Measurements from ENCODE around the gene RBM17.

Gene RBM17

DNA sequence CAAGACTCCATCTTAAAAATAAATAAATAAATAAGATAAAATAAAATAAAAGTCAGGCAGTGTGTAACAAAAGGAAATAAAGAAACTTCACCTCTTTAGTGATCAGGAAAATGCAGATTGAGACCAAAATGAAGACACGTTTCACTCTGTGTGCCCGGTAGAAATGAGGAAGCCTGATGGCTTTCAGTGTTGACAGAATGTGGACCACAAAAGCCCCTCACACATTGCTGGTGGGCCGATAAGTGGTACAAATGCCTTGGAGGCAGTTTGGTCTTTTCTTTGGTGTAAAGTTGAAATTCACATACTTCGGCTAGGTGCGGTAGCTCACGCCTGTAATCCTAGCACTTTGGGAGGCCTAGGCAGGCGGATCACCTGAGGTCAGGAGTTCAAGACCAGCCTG lies 69.4 kb downstream of the RBM17 start:
- TF ChIP-seq, protein P1, sequence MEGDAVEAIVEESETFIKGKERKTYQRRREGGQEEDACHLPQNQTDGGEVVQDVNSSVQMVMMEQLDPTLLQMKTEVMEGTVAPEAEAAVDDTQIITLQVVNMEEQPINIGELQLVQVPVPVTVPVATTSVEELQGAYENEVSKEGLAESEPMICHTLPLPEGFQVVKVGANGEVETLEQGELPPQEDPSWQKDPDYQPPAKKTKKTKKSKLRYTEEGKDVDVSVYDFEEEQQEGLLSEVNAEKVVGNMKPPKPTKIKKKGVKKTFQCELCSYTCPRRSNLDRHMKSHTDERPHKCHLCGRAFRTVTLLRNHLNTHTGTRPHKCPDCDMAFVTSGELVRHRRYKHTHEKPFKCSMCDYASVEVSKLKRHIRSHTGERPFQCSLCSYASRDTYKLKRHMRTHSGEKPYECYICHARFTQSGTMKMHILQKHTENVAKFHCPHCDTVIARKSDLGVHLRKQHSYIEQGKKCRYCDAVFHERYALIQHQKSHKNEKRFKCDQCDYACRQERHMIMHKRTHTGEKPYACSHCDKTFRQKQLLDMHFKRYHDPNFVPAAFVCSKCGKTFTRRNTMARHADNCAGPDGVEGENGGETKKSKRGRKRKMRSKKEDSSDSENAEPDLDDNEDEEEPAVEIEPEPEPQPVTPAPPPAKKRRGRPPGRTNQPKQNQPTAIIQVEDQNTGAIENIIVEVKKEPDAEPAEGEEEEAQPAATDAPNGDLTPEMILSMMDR (IDR thresholded peaks at IDR 0.05; ENCODE audit: poor library complexity, severe bottlenecking): no peak
- H3K27ac ChIP-seq (ENCODE audit: poor library complexity, severe bottlenecking): peak overlapping the region; percentile 84
- no peaks in the 10 kb centered on the region for H3K36me3 ChIP-seq (ENCODE audit: low read depth)
- peaks cover 3% of the 10 kb centered on the region for H3K4me1 ChIP-seq (ENCODE audit: insufficient read depth, poor library complexity, severe bottlenecking)
- ATAC-seq (ENCODE audit: low read depth) (no peak), DNase-seq (ENCODE audit: low spot score) (no peak)
- H3K9me3 ChIP-seq (ENCODE audit: severe bottlenecking): no peaks in the 10 kb centered on the region
- H3K4me3 ChIP-seq (ENCODE audit: severe bottlenecking): no peak overlapping the region
- no peaks in the 10 kb centered on the region for H3K27me3 ChIP-seq (ENCODE audit: insufficient read depth, poor library complexity, severe bottlenecking)

DNA sequence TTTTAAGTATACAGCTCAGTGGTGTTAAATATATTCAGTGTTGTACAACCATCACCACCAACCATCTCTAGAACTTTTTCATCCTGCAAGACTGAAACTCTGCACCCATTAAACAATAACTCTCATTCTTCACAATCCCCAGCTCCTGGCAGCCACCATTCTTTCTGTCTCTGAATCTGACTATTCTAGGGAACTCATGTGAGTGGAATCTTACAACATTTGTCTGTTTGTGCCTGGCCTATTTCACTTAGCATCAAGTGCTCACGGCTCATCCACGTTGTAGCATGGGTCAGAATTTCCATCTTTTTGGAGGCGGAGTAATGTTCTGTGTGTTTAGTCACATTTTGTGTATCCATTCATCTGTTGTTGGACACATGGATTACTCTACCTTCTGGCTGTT lies 73.1 kb downstream of the RBM17 start:
- TF ChIP-seq, protein P1 (IDR thresholded peaks at IDR 0.05; ENCODE audit: poor library complexity, severe bottlenecking): no peak
- H3K9me3 ChIP-seq (ENCODE audit: severe bottlenecking): no peaks in the 10 kb centered on the region
- H3K36me3 ChIP-seq (ENCODE audit: low read depth): peaks cover 12% of the 10 kb centered on the region
- no peaks in the 10 kb centered on the region for H3K27me3 ChIP-seq (ENCODE audit: insufficient read depth, poor library complexity, severe bottlenecking)
- no peak for ATAC-seq (ENCODE audit: low read depth)
- H3K4me1 ChIP-seq (ENCODE audit: insufficient read depth, poor library complexity, severe bottlenecking): peaks cover 3% of the 10 kb centered on the region
- no peak overlapping the region for H3K27ac ChIP-seq (ENCODE audit: poor library complexity, severe bottlenecking)
- no peak overlapping the region for H3K4me3 ChIP-seq (ENCODE audit: severe bottlenecking)
- no peak for DNase-seq (ENCODE audit: low spot score)

DNA sequence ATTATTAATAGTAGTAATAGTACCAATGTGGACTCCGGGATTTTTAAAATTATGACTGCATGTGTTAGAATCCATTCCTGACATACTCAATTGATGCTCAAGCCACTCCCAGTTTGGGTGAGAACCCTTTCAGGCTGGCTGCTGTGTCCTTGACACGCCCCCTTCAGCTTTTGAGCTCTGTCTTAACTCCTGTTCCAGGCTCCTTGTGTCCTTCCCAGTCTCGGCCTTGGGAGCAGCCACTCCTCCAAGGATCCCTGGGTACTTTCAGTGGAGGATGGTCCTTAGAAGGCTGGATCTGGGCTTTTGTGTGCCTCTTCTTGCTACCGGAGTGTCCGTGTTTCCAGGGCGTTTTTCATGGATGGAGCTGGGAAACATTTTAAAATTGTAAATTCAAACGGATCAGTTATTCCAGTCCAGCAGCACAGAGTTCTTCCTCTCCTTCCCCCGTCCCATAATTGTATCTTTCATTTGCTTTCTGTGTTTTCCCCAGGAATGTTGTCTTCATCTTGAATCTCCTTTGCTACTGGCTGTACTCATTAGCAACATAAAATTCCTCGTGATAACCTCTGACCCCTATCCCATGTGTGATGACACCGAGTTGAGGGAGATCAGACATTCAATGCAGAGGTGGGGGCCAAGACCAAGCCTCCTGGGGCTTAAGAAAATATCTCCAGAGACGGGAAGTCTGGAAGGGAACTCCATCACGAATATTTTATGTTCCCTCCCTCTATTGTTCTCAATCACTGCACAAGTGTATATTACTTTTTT lies 73.9 kb downstream of the RBM17 start:
- Histone ChIP-seq H3K9me3 (ENCODE audit: severe bottlenecking) (no peaks in the 10 kb centered on the region), H3K36me3 (ENCODE audit: low read depth) (peaks cover 20% of the 10 kb centered on the region), H3K27me3 (ENCODE audit: insufficient read depth, poor library complexity, severe bottlenecking) (no peaks in the 10 kb centered on the region), H3K27ac (ENCODE audit: poor library complexity, severe bottlenecking) (no peak overlapping the region), H3K4me3 (ENCODE audit: severe bottlenecking) (peak overlapping the region; percentile 56), H3K4me1 (ENCODE audit: insufficient read depth, poor library complexity, severe bottlenecking) (no peaks in the 10 kb centered on the region)
- ATAC-seq (ENCODE audit: low read depth) (no peak), DNase-seq (ENCODE audit: low spot score) (no peak)
- TF ChIP-seq, protein P1 (IDR thresholded peaks at IDR 0.05; ENCODE audit: poor library complexity, severe bottlenecking): no peak

DNA sequence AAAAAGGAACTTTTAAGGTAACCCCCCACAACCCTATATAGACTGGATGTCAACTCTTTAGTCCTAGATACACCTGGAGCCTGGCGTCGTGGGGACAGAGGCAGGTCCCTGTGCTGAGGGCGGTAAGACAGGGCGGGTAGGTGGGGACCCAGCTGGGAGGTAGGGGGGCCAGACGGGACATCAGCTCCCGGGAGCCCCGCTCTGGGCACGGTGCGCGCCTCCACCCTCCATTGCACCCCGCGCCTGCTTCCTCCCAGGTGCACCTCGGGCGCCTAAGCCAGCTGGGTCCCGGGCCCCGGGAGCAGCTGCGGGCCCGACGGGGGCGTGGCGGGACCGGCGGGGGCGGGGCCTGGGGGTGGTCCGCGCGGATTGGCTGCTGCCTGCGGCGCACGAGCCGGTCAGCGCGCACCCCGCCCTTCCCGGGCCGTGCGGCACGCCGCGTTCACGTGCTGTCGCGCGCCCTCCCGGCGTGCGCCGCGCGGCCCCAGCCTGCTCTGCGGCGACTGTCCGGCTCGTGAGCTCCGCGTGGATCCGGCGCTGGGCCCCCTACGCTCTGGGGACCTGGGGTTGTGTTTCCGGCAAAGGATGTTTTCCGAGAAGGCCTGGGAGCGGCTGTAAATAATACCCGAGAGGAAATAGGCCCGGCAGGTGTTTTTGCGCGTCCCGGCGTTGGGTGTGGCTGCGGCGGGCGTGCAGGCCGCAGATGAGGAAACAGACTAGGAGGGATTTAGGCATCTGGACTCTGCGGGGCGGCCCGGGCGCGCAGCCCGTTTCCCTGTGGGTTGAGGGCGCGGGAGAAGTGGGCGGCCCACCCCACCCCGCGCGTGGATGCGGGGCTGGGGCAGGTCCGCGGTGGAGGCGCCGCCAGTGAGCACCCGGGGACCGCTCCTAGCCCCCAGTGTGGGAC lies 74.8 kb downstream of the RBM17 start:
- ATAC-seq (ENCODE audit: low read depth): peak; percentile 94
- H3K4me1 ChIP-seq (ENCODE audit: insufficient read depth, poor library complexity, severe bottlenecking): no peaks in the 10 kb centered on the region
- H3K9me3 ChIP-seq (ENCODE audit: severe bottlenecking): no peaks in the 10 kb centered on the region
- H3K27me3 ChIP-seq (ENCODE audit: insufficient read depth, poor library complexity, severe bottlenecking): no peaks in the 10 kb centered on the region
- DNase-seq (ENCODE audit: low spot score): no peak
- H3K27ac ChIP-seq (ENCODE audit: poor library complexity, severe bottlenecking): peak overlapping the region; percentile 48
- peak overlapping the region; percentile 56 for H3K4me3 ChIP-seq (ENCODE audit: severe bottlenecking)
- peaks cover 21% of the 10 kb centered on the region for H3K36me3 ChIP-seq (ENCODE audit: low read depth)
- TF ChIP-seq, protein P1 (IDR thresholded peaks at IDR 0.05; ENCODE audit: poor library complexity, severe bottlenecking): no peak

Measured in RWPE2 (cell line).